Measurements from ENCODE around the gene SMIM27. TPM values are rescaled to one million over a fixed set of nuclear protein-coding genes. Genes with fewer than 3 reads are reported as not detected.
"Not testable (repeated sequence)": the region's sequence is repeated elsewhere in the genome, so short reads cannot be mapped to it uniquely, and the experiment has no call there.

SMIM27 gene
- total RNA-seq, 1 experiment from 2014 or later = 13.6 TPM

GRCh38 chr9:32543047-32543446 lies 9.1 kb upstream of the SMIM27 start:
- ChIA-PET POLR2A (no interaction called here), CTCF (no interaction called here)
- Mint-ChIP-seq H3K9me3 (no peaks in the 10 kb centered on the region), H3K27ac (no peak overlapping the region), H3K4me1 (no peaks in the 10 kb centered on the region), H3K36me3 (peaks cover 39% of the 10 kb centered on the region), H3K4me3 (no peak overlapping the region), H3K27me3 (ENCODE audit: low read depth) (no peaks in the 10 kb centered on the region)
- TF ChIP-seq GABPB1 (CRISPR knock-in tag; IDR thresholded peaks at IDR 0.05) (peak; percentile 52; the same call in 1 of the 2 replicates), PRDM15 (CRISPR knock-in tag; IDR thresholded peaks at IDR 0.05) (no peak), IRF1 (CRISPR knock-in tag; IDR thresholded peaks at IDR 0.05) (no peak), ZNF281 (CRISPR knock-in tag; IDR thresholded peaks at IDR 0.05) (no peak), ZNF512 (CRISPR knock-in tag; IDR thresholded peaks at IDR 0.05; ENCODE audit: borderline replicate concordance) (no peak), HMGXB4 (CRISPR knock-in tag; IDR thresholded peaks at IDR 0.05) (no peak), JAZF1 (CRISPR knock-in tag; IDR thresholded peaks at IDR 0.05) (no peak), MLX (CRISPR knock-in tag; IDR thresholded peaks at IDR 0.05) (no peak)
- ATAC-seq (no peak), DNase-seq (ENCODE audit: low spot score) (no peak)

GRCh38 chr9:32545884-32546283 lies 6.2 kb upstream of the SMIM27 start:
- POLR2A ChIA-PET = no interaction called here
- Mint-ChIP-seq H3K9me3 (no peaks in the 10 kb centered on the region), H3K36me3 (peaks cover 50% of the 10 kb centered on the region), H3K4me1 (peaks cover 18% of the 10 kb centered on the region), H3K4me3 (no peak overlapping the region), H3K27me3 (ENCODE audit: low read depth) (no peaks in the 10 kb centered on the region), H3K27ac (0 out of 2 replicates have a peak overlapping the region, but pooled peaks have one; percentile 25)
- ATAC-seq (no peak), DNase-seq (ENCODE audit: low spot score) (no peak)
- CTCF ChIA-PET = no interaction called here
- TF ChIP-seq SP1 (CRISPR knock-in tag; conservative IDR thresholded peaks at IDR 0.05) (no peak), USF2 (CRISPR knock-in tag; IDR thresholded peaks at IDR 0.05) (no peak), PRDM15 (CRISPR knock-in tag; IDR thresholded peaks at IDR 0.05) (no peak), TEAD1 (CRISPR knock-in tag; IDR thresholded peaks at IDR 0.05) (no peak), TCF7 (CRISPR knock-in tag; IDR thresholded peaks at IDR 0.05; ENCODE audit: low read depth) (no peak), GRHL2 (CRISPR knock-in tag; IDR thresholded peaks at IDR 0.05; ENCODE audit: insufficient replicate concordance, severe bottlenecking) (no peak), MYBL2 (CRISPR knock-in tag; IDR thresholded peaks at IDR 0.05) (no peak), ZNF121 (CRISPR knock-in tag; IDR thresholded peaks at IDR 0.05) (no peak)

- ATAC-seq; H3K4me3 Mint-ChIP-seq; DNase-seq (ENCODE audit: low spot score); POLR2A ChIA-PET; H3K9me3 Mint-ChIP-seq; H3K27me3 Mint-ChIP-seq (ENCODE audit: low read depth): not testable (repeated sequence)
- peaks cover 31% of the 10 kb centered on the region for H3K36me3 Mint-ChIP-seq
- peak overlapping the region; percentile 57; the same call in 1 of the 2 replicates for H3K27ac Mint-ChIP-seq
- CTCF ChIA-PET = interaction anchor here (0.7 to 1.1 kb wide), 2 partner anchors 24 to 33 kb away, joined by 3 read pairs; no protein-coding TSS in a partner anchor
- peaks cover 19% of the 10 kb centered on the region for H3K4me1 Mint-ChIP-seq
Measured at GRCh38 chr9:32548213-32548612, 3.9 kb upstream of the SMIM27 start.

Data from WTC11 (cell line).